Activated T-helper 2 cell treated with anti-CD3 and anti-CD28 coated beads, Interferon-gamma antibody, Interleukin-2, Interleukin-4, amounts not matched to agents 10 μg/mL and 5 μg/mL and 100 μg/mL, durations not matched to agents 14 hours and 24 hours and 36 hours (primary cell): ENCODE results near the gene ULK4. TPM values are rescaled to one million over a fixed set of nuclear protein-coding genes. Genes with fewer than 3 reads are reported as not detected.

Source experiments
- DNase-seq: peaks from one replicate; pipeline ENCODE4 v3.0.0; 2021; ENCODE audit warnings: low spot score
- H3K27ac Mint-ChIP-seq: one replicate; pipeline ENCODE4 v1.8.0; 2021; ENCODE audit warnings: mixed read lengths
- H3K27me3 Mint-ChIP-seq: one replicate; pipeline ENCODE4 v1.8.0; 2021; ENCODE audit warnings: low read depth, mixed read lengths
- H3K36me3 Mint-ChIP-seq: one replicate; pipeline ENCODE4 v1.8.0; 2021; ENCODE audit warnings: low read depth, mixed read lengths
- H3K4me1 Mint-ChIP-seq: one replicate; pipeline ENCODE4 v1.8.0; 2021; ENCODE audit warnings: low read depth, mixed read lengths
- H3K4me3 Mint-ChIP-seq: one replicate; pipeline ENCODE4 v1.8.0; 2021; ENCODE audit warnings: low read depth, mild to moderate bottlenecking, moderate library complexity, mixed read lengths
- H3K9me3 Mint-ChIP-seq: one replicate; pipeline ENCODE4 v1.8.0; 2021; ENCODE audit warnings: mixed read lengths
- intact Hi-C: fragments of 100-400 bp; cut with micrococcal nuclease; formaldehyde crosslinking; loops from one replicate; pipeline ENCODE4 v1.15.1; 2023
- total RNA-seq: library from RNA; stranded (reverse); gene quantifications from 2 replicates; pipeline ENCODE4 v1.2.3, GENCODE V29; 2022

ULK4 gene
- total RNA-seq, 1 donor from 2014 or later, result 7.5 TPM

GRCh38 chr3:41208507-41209220 lies 753.2 kb downstream of the ULK4 start:
- H3K4me1 Mint-ChIP-seq, result peaks cover 62% of the 10 kb centered on the region
- no peak overlapping the region for H3K4me3 Mint-ChIP-seq
- no peaks in the 10 kb centered on the region for H3K27me3 Mint-ChIP-seq
- DNase-seq, result no peak
- peaks cover 54% of the 10 kb centered on the region for H3K36me3 Mint-ChIP-seq
- intact Hi-C loops, result loop anchor here (10.0 kb wide), 1 partner anchor 806 kb away; no protein-coding TSS in a partner anchor
- no peaks in the 10 kb centered on the region for H3K9me3 Mint-ChIP-seq
- peak overlapping the region; percentile 13 for H3K27ac Mint-ChIP-seq

- Mint-ChIP-seq H3K27ac (no peak overlapping the region), H3K9me3 (no peaks in the 10 kb centered on the region), H3K4me3 (no peak overlapping the region), H3K4me1 (peaks cover 59% of the 10 kb centered on the region), H3K27me3 (no peaks in the 10 kb centered on the region), H3K36me3 (peaks cover 52% of the 10 kb centered on the region)
- DNase-seq, result no peak
- intact Hi-C loops, result loop anchor here (10.0 kb wide), 1 partner anchor 807 kb away; no protein-coding TSS in a partner anchor
Observed at GRCh38 chr3:41207355-41207754, 754.5 kb downstream of the ULK4 start.

- Mint-ChIP-seq H3K36me3 (peaks cover 58% of the 10 kb centered on the region), H3K27ac (no peak overlapping the region), H3K4me3 (no peak overlapping the region), H3K4me1 (peaks cover 65% of the 10 kb centered on the region), H3K9me3 (no peaks in the 10 kb centered on the region), H3K27me3 (no peaks in the 10 kb centered on the region)
- intact Hi-C loops, result loop anchor here (10.0 kb wide), 1 partner anchor 809 kb away; no protein-coding TSS in a partner anchor
- no peak for DNase-seq
Observed at GRCh38 chr3:41205591-41205990, 756.3 kb downstream of the ULK4 start.

GRCh38 chr3:41204369-41204768 lies 757.5 kb downstream of the ULK4 start:
- peaks cover 60% of the 10 kb centered on the region for H3K36me3 Mint-ChIP-seq
- intact Hi-C loops, result loop anchor here (10.0 kb wide), 1 partner anchor 810 kb away; no protein-coding TSS in a partner anchor
- DNase-seq, result no peak
- no peaks in the 10 kb centered on the region for H3K9me3 Mint-ChIP-seq
- H3K4me3 Mint-ChIP-seq, result no peak overlapping the region
- peaks cover 64% of the 10 kb centered on the region for H3K4me1 Mint-ChIP-seq
- H3K27ac Mint-ChIP-seq, result no peak overlapping the region
- H3K27me3 Mint-ChIP-seq, result no peaks in the 10 kb centered on the region

- peak overlapping the region; percentile 99 for H3K4me3 Mint-ChIP-seq
- intact Hi-C loops, result loop anchor here (10.0 kb wide), 1 partner anchor 812 kb away; no protein-coding TSS in a partner anchor
- H3K9me3 Mint-ChIP-seq, result no peaks in the 10 kb centered on the region
- no peak overlapping the region for H3K27ac Mint-ChIP-seq
- DNase-seq, result no peak
- peaks cover 48% of the 10 kb centered on the region for H3K36me3 Mint-ChIP-seq
- H3K4me1 Mint-ChIP-seq, result peaks cover 58% of the 10 kb centered on the region
- peaks cover 2% of the 10 kb centered on the region for H3K27me3 Mint-ChIP-seq
Observed at GRCh38 chr3:41202834-41203345, 759.0 kb downstream of the ULK4 start.

GRCh38 chr3:41202075-41202833 lies 759.6 kb downstream of the ULK4 start:
- peaks cover 52% of the 10 kb centered on the region for H3K4me1 Mint-ChIP-seq
- peaks cover 2% of the 10 kb centered on the region for H3K27me3 Mint-ChIP-seq

GRCh38 chr3:41200669-41201021 lies 761.3 kb downstream of the ULK4 start:
- Mint-ChIP-seq H3K4me3 (peak overlapping the region; percentile 99), H3K4me1 (peaks cover 42% of the 10 kb centered on the region), H3K9me3 (no peaks in the 10 kb centered on the region), H3K36me3 (peaks cover 37% of the 10 kb centered on the region), H3K27me3 (peaks cover 11% of the 10 kb centered on the region), H3K27ac (peak overlapping the region; percentile 80)
- peak; percentile 10 for DNase-seq
- intact Hi-C loops, result loop anchor here (1.0 to 10.0 kb wide), 3 partner anchors 83 to 814 kb away; no protein-coding TSS in a partner anchor

More at GRCh38 chr3:41202075-41202833, 759.6 kb downstream of the ULK4 start:
- Mint-ChIP-seq H3K4me3 (peak overlapping the region; percentile 99), H3K27ac (peak overlapping the region; percentile 48), H3K9me3 (no peaks in the 10 kb centered on the region), H3K36me3 (peaks cover 41% of the 10 kb centered on the region)
- no peak for DNase-seq
- intact Hi-C loops, result loop anchor here (10.0 kb wide), 1 partner anchor 813 kb away; no protein-coding TSS in a partner anchor

- DNase-seq, result no peak
- Mint-ChIP-seq H3K4me1 (peaks cover 42% of the 10 kb centered on the region), H3K4me3 (peak overlapping the region; percentile 99), H3K9me3 (no peaks in the 10 kb centered on the region), H3K36me3 (peaks cover 35% of the 10 kb centered on the region), H3K27ac (peak overlapping the region; percentile 80), H3K27me3 (peaks cover 15% of the 10 kb centered on the region)
- intact Hi-C loops, result loop anchor here (1.0 to 10.0 kb wide), 6 partner anchors 12 to 815 kb away; partner anchors contain the start of gene RPL14
Observed at GRCh38 chr3:41199866-41200668, 761.8 kb downstream of the ULK4 start.

- H3K36me3 Mint-ChIP-seq, result peaks cover 35% of the 10 kb centered on the region
- H3K27me3 Mint-ChIP-seq, result peaks cover 22% of the 10 kb centered on the region
- peak within 1 kb of the TSS; percentile 99 for H3K4me3 Mint-ChIP-seq
- peaks cover 35% of the 10 kb centered on the region for H3K4me1 Mint-ChIP-seq
- DNase-seq, result peak; percentile 89
- no peaks in the 10 kb centered on the region for H3K9me3 Mint-ChIP-seq
- H3K27ac Mint-ChIP-seq, result peak within 1 kb of the TSS; percentile 98
- intact Hi-C loops, result loop anchor here (1.0 to 2.0 kb wide), 3 partner anchors 11 to 742 kb away; partner anchors contain the start of gene RPL14
Observed at GRCh38 chr3:41198950-41199865, 762.7 kb downstream of the ULK4 start, which contains the start of gene CTNNB1. Gene CTNNB1 (plus strand): TSS chr3:41199505. CDS start chr3:41224069, 24,564 bp downstream.

- H3K4me3 Mint-ChIP-seq, result peak overlapping the region; percentile 78
- peaks cover 35% of the 10 kb centered on the region for H3K36me3 Mint-ChIP-seq
- peaks cover 29% of the 10 kb centered on the region for H3K4me1 Mint-ChIP-seq
- no peak for DNase-seq
- peaks cover 23% of the 10 kb centered on the region for H3K27me3 Mint-ChIP-seq
- no peaks in the 10 kb centered on the region for H3K9me3 Mint-ChIP-seq
- peak overlapping the region; percentile 56 for H3K27ac Mint-ChIP-seq
- intact Hi-C loops, result loop anchor here (2.0 kb wide), 1 partner anchor 742 kb away; the partner anchor contains the start of gene RPL14
Observed at GRCh38 chr3:41198526-41198925, 763.4 kb downstream of the ULK4 start.

GRCh38 chr3:41198046-41198445 lies 763.9 kb downstream of the ULK4 start:
- peaks cover 33% of the 10 kb centered on the region for H3K36me3 Mint-ChIP-seq
- DNase-seq, result no peak
- H3K4me3 Mint-ChIP-seq, result peak overlapping the region; percentile 1
- H3K27ac Mint-ChIP-seq, result no peak overlapping the region
- H3K9me3 Mint-ChIP-seq, result no peaks in the 10 kb centered on the region
- intact Hi-C loops, result loop anchor here (2.0 kb wide), 1 partner anchor 741 kb away; the partner anchor contains the start of gene RPL14
- H3K4me1 Mint-ChIP-seq, result peaks cover 28% of the 10 kb centered on the region
- H3K27me3 Mint-ChIP-seq, result peaks cover 24% of the 10 kb centered on the region
